ENCODE measurements around the gene TRPC1. TPM values are rescaled to one million over a fixed set of nuclear protein-coding genes. Genes with fewer than 3 reads are reported as not detected.

Gene TRPC1
- total RNA-seq, 1 donor from 2014 or later: 1.1 TPM

DNA sequence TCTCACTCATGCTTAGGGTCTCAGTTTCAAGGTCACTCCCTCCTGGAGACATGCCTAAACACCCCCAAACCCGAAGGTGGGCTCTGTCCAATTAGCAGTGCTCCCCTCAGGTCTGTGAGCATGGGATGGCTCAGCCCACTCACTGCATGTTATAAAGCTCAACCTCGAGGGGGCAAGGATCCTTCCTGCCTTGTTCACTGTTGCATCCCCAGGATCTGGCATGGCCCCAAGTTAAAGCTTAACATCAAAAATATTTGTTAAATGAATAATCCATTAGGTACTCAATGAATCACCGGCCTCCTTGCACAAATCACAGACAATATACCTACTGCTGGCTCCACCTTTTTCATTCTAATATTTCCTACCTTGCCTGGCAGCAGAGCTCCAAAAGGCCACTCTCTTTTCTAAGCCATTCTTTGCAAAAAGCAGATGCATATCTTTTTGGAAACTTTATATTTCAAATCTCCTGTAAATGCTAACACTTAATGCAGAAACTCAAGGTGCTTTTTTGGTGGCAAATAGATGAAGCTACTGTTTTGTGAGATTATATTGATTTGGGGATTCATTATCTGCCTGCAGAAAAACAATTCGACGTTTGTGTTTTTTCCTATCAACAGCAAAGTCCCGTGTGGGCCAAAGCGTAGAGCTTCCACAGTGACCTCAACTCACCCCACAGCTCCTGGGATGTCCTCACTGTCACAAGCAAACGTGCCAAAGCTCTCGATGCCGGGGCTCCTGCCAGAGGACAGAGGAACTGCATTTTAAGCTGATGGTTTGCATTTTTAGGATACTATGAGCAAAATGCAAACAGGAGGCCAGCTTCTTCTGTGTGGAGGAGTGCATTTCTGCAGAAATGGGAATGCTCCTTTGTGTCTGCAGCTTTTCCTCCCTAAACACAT is 129.7 kb downstream of the TRPC1 start:
- DNase-seq (ENCODE audit: low spot score): no peak
- H3K9me3 Mint-ChIP-seq: no peaks in the 10 kb centered on the region
- intact Hi-C loops (cut with micrococcal nuclease): no loop called here
- H3K36me3 Mint-ChIP-seq (ENCODE audit: low read depth): no peaks in the 10 kb centered on the region
- no peak overlapping the region for H3K4me3 Mint-ChIP-seq
- no peaks in the 10 kb centered on the region for H3K27me3 Mint-ChIP-seq (ENCODE audit: insufficient read depth)
- H3K4me1 Mint-ChIP-seq (ENCODE audit: low read depth): no peaks in the 10 kb centered on the region
- no peak overlapping the region for H3K27ac Mint-ChIP-seq

DNA sequence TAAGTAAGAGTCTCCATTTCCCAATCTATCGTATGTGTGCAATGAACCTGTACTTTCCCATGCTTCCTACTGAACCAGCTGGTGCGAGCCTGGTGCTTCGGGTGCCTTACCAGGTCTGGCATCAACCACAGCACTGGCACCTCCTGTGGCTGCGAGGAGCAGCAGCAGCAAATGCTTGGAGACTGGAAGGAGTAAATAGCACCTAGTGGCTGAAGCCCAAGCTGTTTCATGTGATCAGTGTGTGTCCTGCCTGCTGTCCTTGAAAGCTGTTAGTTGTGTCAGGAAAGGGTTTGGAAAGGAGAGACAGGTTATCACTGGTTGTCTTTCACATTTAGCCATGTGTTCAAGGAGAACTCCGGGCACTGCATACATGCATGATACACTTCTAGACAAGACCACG is 133.2 kb downstream of the TRPC1 start:
- H3K4me3 Mint-ChIP-seq: no peak overlapping the region
- no peak overlapping the region for H3K27ac Mint-ChIP-seq
- H3K9me3 Mint-ChIP-seq: no peaks in the 10 kb centered on the region
- no peak for DNase-seq (ENCODE audit: low spot score)
- intact Hi-C loops (cut with micrococcal nuclease): no loop called here
- H3K36me3 Mint-ChIP-seq (ENCODE audit: low read depth): no peaks in the 10 kb centered on the region
- no peaks in the 10 kb centered on the region for H3K4me1 Mint-ChIP-seq (ENCODE audit: low read depth)
- peaks cover 9% of the 10 kb centered on the region for H3K27me3 Mint-ChIP-seq (ENCODE audit: insufficient read depth)

Other genes with a start within 250 kb of the TRPC1 start
- gene ATR, start 145.3 kb upstream of the TRPC1 start, total RNA-seq: 27.0 and 35.5 TPM in 2 replicates
- gene PLS1, start 127.6 kb upstream of the TRPC1 start, total RNA-seq: 4.4 and 4.8 TPM in 2 replicates
- not detected in 2 replicates for gene PCOLCE2, start 165.0 kb downstream of the TRPC1 start, total RNA-seq
- gene PAQR9, start 239.6 kb downstream of the TRPC1 start, total RNA-seq: not detected in 2 replicates

Data from activated T-helper 1 cell treated with anti-CD3 and anti-CD28 coated beads, Interleukin-12 subunit alpha, Interleukin-12 subunit beta, Interleukin-2, Interleukin-4 antibody, amounts not matched to agents 30 ng/mL and 10 ng/mL and 1 ng/mL, durations not matched to agents 14 hours and 24 hours and 36 hours (primary cell).